Smooth muscle cell (in vitro differentiated cells): ENCODE data around the gene ZNF627. TPM values are rescaled to one million over a fixed set of nuclear protein-coding genes. Genes with fewer than 3 reads are reported as not detected.
A peak's percentile ranks its signal among the peaks of the same experiment; 100 is the strongest.

ENCODE experiments used
- DNase-seq: peaks from one replicate; lab custom pipeline; 2025; ENCODE audit not compliant: unreplicated experiment; lab: John Stamatoyannopoulos, UW
- H2AFZ ChIP-seq: fragments of 200-600 bp; sonication (generic); 2 replicates; pipeline ENCODE4 v1.6.0; 2016; ENCODE audit warnings: antibody characterized with exemption, low read depth, mild to moderate bottlenecking
- H3F3A ChIP-seq: fragments of 200-600 bp; sonication (generic); 2 replicates; pipeline ENCODE4 v1.6.0; 2017; ENCODE audit warnings: antibody characterized with exemption, low read depth
- H3K27ac ChIP-seq: fragments of 200-600 bp; sonication (generic); 2 replicates; pipeline ENCODE4 v1.5.1; 2016; ENCODE audit warnings: low read depth, mild to moderate bottlenecking
- H3K27me3 ChIP-seq: fragments of 200-600 bp; sonication (generic); 2 replicates; pipeline ENCODE4 v1.6.1; 2016; ENCODE audit warnings: low read depth, mild to moderate bottlenecking
- H3K36me3 ChIP-seq: fragments of 200-600 bp; sonication (generic); 2 replicates; pipeline ENCODE4 v1.5.1; 2016; ENCODE audit warnings: low read depth
- H3K4me1 ChIP-seq: fragments of 200-600 bp; sonication (generic); 2 replicates; pipeline ENCODE4 v1.5.1; 2016; ENCODE audit warnings: low read depth
- H3K4me2 ChIP-seq: fragments of 200-600 bp; sonication (generic); 2 replicates; pipeline ENCODE4 v1.6.0; 2016; ENCODE audit warnings: mild to moderate bottlenecking
- H3K4me3 ChIP-seq: fragments of 200-600 bp; sonication (generic); 2 replicates; pipeline ENCODE4 v1.5.1; 2016; ENCODE audit warnings: mild to moderate bottlenecking
- H3K79me2 ChIP-seq: fragments of 200-600 bp; sonication (generic); 2 replicates; pipeline ENCODE4 v1.6.0; 2016; ENCODE audit warnings: low read depth, mild to moderate bottlenecking
- H3K9ac ChIP-seq: fragments of 200-600 bp; sonication (generic); 2 replicates; pipeline ENCODE4 v1.6.0; 2016; ENCODE audit warnings: low read depth
- H3K9me3 ChIP-seq: fragments of 200-600 bp; sonication (generic); replicated peaks from 2 replicates; pipeline ENCODE4 v1.5.1; 2016; ENCODE audit warnings: low read depth
- H4K20me1 ChIP-seq: fragments of 200-600 bp; sonication (generic); 2 replicates; pipeline ENCODE4 v1.6.0; 2016; ENCODE audit warnings: low read depth
- WGBS: methylation state at CpG from one replicate; pipeline ENCODE4 v1.1.7; 2016; ENCODE audit warnings: low lambda C conversion rate; 5-methylcytosine and 5-hydroxymethylcytosine counted together
- polyA plus RNA-seq: library from polyadenylated mRNA; unstranded; fragments of >200 nt; fragmentation: Nextera tagmentation; extraction: Ambion mirVana; gene quantifications from 2 replicates; pipeline ENCODE4 v1.2.1, GENCODE V29; 2016
- total RNA-seq: library from RNA; depleted of rRNA; stranded (reverse); fragments of >200 nt; gene quantifications from 2 replicates; pipeline ENCODE4 v1.2.3, GENCODE V29; 2014
- TF ChIP-seq, protein P1 (sequence below): fragments of 200-600 bp; sonication (generic); IDR thresholded peaks from 2 replicates; pipeline ENCODE4 v1.5.1; 2017; ENCODE audit warnings: borderline replicate concordance, mild to moderate bottlenecking, antibody characterized with exemption; ENCODE audit not compliant: insufficient read depth, poor library complexity, severe bottlenecking

Gene ZNF627
- total and polyA plus RNA-seq, 2 experiments from 2014 or later = 10.6 to 24.1 TPM

DNA sequence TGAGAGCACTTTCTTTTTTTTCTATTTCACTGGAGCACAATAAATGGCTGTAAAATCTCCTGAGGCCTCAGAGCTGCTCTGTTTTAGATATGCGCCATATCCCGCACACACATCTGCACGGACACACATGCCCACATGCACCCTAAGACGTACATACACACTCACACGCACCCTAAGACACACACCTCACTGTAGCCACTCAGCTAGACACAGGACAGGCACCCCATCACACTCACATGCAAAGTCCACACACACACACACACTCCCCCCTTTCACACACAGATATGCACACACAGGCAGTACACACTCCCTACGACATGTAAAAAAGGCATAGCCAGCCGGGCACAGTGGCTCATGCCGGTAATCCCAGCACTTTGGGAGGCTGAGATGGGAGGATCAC, 47.0 kb upstream of the ZNF627 start:
- no peaks in the 10 kb centered on the region for H3K79me2 ChIP-seq
- H2AFZ ChIP-seq = no peak overlapping the region
- DNase-seq = no peak
- no peak overlapping the region for H3K9ac ChIP-seq
- no peaks in the 10 kb centered on the region for H3K4me1 ChIP-seq
- H3F3A ChIP-seq = no peaks in the 10 kb centered on the region
- H4K20me1 ChIP-seq = peaks cover 2% of the 10 kb centered on the region
- H3K27me3 ChIP-seq = no peaks in the 10 kb centered on the region
- H3K27ac ChIP-seq = no peak overlapping the region
- no peaks in the 10 kb centered on the region for H3K36me3 ChIP-seq
- H3K4me2 ChIP-seq = no peak overlapping the region
- WGBS = 97% methylated on average over 7 of the region's 8 CpGs
- no peak overlapping the region for H3K4me3 ChIP-seq
- H3K9me3 ChIP-seq = no peaks in the 10 kb centered on the region
- TF ChIP-seq, protein P1, sequence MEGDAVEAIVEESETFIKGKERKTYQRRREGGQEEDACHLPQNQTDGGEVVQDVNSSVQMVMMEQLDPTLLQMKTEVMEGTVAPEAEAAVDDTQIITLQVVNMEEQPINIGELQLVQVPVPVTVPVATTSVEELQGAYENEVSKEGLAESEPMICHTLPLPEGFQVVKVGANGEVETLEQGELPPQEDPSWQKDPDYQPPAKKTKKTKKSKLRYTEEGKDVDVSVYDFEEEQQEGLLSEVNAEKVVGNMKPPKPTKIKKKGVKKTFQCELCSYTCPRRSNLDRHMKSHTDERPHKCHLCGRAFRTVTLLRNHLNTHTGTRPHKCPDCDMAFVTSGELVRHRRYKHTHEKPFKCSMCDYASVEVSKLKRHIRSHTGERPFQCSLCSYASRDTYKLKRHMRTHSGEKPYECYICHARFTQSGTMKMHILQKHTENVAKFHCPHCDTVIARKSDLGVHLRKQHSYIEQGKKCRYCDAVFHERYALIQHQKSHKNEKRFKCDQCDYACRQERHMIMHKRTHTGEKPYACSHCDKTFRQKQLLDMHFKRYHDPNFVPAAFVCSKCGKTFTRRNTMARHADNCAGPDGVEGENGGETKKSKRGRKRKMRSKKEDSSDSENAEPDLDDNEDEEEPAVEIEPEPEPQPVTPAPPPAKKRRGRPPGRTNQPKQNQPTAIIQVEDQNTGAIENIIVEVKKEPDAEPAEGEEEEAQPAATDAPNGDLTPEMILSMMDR = no peak

DNA sequence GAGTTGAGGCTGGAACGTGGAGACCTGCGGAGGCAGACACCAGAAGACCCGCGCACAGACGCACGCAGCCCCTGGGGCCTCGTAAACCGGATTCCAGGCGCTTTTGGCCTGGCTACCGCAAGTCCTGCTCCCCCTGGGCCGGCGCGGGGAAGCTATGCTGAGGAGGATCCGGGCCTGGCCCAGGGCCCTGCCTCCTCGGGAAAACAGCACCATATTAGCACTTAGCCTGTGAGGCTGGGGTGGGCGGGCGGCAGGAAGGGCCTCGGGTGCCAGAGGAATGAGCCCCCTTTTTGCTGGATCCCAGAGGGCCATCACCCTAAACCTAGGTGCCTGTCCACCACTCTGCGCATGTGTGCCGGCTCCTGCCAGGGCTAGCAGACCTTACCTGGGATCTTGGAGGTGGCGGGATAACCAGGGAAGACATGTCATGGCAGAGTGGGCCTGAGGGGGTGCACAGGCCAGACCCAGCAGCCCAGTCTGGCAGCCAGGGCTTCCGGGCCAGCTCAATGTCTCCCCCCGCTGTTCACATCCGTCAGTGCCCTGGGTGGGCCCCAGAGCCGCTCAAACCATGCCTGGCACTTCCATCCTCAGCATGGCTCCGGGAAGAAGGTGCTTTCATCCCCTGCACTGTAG, 45.6 kb upstream of the ZNF627 start:
- no peak overlapping the region for H2AFZ ChIP-seq
- no peaks in the 10 kb centered on the region for H3K9me3 ChIP-seq
- H3K4me1 ChIP-seq = no peaks in the 10 kb centered on the region
- DNase-seq = no peak
- no peaks in the 10 kb centered on the region for H3K27me3 ChIP-seq
- WGBS = 84% methylated on average over 26 of the region's 26 CpGs
- no peak overlapping the region for H3K9ac ChIP-seq
- H3K4me3 ChIP-seq = no peak overlapping the region
- no peak overlapping the region for H3K4me2 ChIP-seq
- H3K36me3 ChIP-seq = no peaks in the 10 kb centered on the region
- TF ChIP-seq, protein P1 = peak; percentile 39
- peaks cover 16% of the 10 kb centered on the region for H4K20me1 ChIP-seq
- H3F3A ChIP-seq = no peaks in the 10 kb centered on the region
- no peak overlapping the region for H3K27ac ChIP-seq
- H3K79me2 ChIP-seq = peaks cover 4% of the 10 kb centered on the region

DNA sequence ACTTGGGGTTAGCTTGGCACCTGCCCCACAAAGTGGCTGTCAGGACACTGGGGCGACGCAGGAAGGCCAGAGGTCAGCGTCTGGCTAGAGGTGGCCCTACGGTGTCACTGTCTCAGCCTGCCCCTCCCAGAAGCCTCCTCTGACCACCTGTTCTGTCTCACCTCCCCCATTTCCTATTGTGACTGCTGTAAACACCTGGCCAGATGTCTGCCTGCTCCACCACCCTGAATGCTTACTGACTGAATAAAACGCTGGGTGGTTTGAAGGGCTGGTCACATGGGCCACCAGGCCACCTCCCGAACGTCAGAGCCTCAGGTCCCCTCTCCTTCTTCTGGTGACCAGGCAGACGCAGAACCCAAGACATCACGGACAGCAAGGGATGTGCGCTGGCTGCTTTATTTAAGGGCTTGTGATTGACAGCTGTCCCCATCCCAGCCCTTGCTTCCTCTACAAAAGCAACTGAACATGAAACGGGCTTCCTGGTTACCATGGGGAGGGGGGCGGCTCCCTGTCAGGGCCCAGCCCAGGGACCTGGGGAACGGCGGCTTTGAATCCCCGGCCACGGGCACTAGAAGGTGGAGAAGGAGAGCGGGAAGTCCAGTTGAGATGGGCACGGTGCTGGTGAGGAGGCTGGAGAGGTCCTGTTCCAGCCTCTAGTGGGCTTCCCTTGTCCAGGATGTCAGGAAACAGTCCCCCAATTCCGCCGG, 44.5 kb upstream of the ZNF627 start:
- no peak for DNase-seq
- Histone ChIP-seq H3K9me3 (no peaks in the 10 kb centered on the region), H3F3A (no peaks in the 10 kb centered on the region), H3K9ac (no peak overlapping the region), H2AFZ (no peak overlapping the region), H3K4me1 (peaks cover under 1% of the 10 kb centered on the region), H3K4me3 (no peak overlapping the region), H4K20me1 (peaks cover 25% of the 10 kb centered on the region), H3K79me2 (peaks cover 15% of the 10 kb centered on the region), H3K36me3 (no peaks in the 10 kb centered on the region), H3K4me2 (no peak overlapping the region), H3K27me3 (no peaks in the 10 kb centered on the region), H3K27ac (no peak overlapping the region)
- WGBS = 93% methylated on average over 20 of the region's 20 CpGs
- TF ChIP-seq, protein P1 = no peak
